Esophagus (tissue), 2 donors: ENCODE measurements around the gene SMAD4. TPM values are rescaled to one million over a fixed set of nuclear protein-coding genes. Genes with fewer than 3 reads are reported as not detected.
A peak's percentile ranks its signal among the peaks of the same experiment; 100 is the strongest.

Source experiments
- H3K27ac ChIP-seq, 2 donors: one replicate each; pipeline ENCODE4 v1.5.1; 2013; ENCODE audit warnings: low read depth in 2 of 2, mild to moderate bottlenecking in 2 of 2, inconsistent platforms in 1 of 2, low read length in 1 of 2, moderate library complexity in 1 of 2
- H3K27me3 ChIP-seq, 2 donors: one replicate each; pipeline ENCODE4 v1.6.1; 2013; ENCODE audit warnings: low read length in 2 of 2, control low read depth in 1 of 2, mild to moderate bottlenecking in 1 of 2; ENCODE audit not compliant: insufficient read depth in 2 of 2, control insufficient read depth in 1 of 2
- H3K36me3 ChIP-seq, 2 donors: one replicate each; pipeline ENCODE4 v1.6.1; 2013; ENCODE audit warnings: low read length in 1 of 2; ENCODE audit not compliant: control insufficient read depth in 2 of 2, insufficient read depth in 2 of 2
- H3K4me1 ChIP-seq, 2 donors: one replicate each; pipeline ENCODE4 v1.6.1; 2013; ENCODE audit warnings: low read length in 1 of 2; ENCODE audit not compliant: control insufficient read depth in 2 of 2, insufficient read depth in 2 of 2
- H3K4me3 ChIP-seq, 2 donors: one replicate each; pipeline ENCODE4 v1.5.1; 2013; ENCODE audit warnings: low read length in 2 of 2, mild to moderate bottlenecking in 2 of 2, low read depth in 1 of 2, moderate library complexity in 1 of 2
- H3K9me3 ChIP-seq, 2 donors: one replicate each; pipeline ENCODE4 v1.6.1; 2013; ENCODE audit warnings: mild to moderate bottlenecking in 2 of 2, low read depth in 1 of 2, low read length in 1 of 2, moderate library complexity in 1 of 2; ENCODE audit not compliant: control insufficient read depth in 2 of 2, insufficient read depth in 1 of 2
- WGBS, 2 donors: extraction: QIAGEN DNeasy Blood & Tissue Kit; methylation state at CpG; one replicate each; pipeline ENCODE4 v1.1.7; 2013; 5-methylcytosine and 5-hydroxymethylcytosine counted together
- polyA plus RNA-seq, 2 donors: library from polyadenylated mRNA; stranded (reverse); fragments of 200-250 nt; gene quantifications; one replicate each; pipeline ENCODE4 v1.2.3, GENCODE V29; 2013
- donor health status: healthy with polysubstance abuse.
- donor health status: Bipolar disorder and iron deficiency.

The SMAD4 gene
- polyA plus RNA-seq, 2 donors, result 6.1 to 16.3 TPM

GRCh38 chr18:51017140-51017879 lies 12.7 kb upstream of the SMAD4 start:
- Histone ChIP-seq H3K4me3 (no peak overlapping the region), H3K9me3 (no peaks in the 10 kb centered on the region), H3K36me3 (peaks cover 0 to 2% of the 10 kb centered on the region in 2 donors), H3K27ac (no peak overlapping the region), H3K4me1 (no peaks in the 10 kb centered on the region), H3K27me3 (no peaks in the 10 kb centered on the region)
- WGBS, 2 donors, result 80 to 83% methylated on average over 8 of the region's 8 CpGs

GRCh38 chr18:51020536-51020935 lies 9.5 kb upstream of the SMAD4 start:
- no peak overlapping the region for H3K4me3 ChIP-seq
- no peaks in the 10 kb centered on the region for H3K27me3 ChIP-seq
- peaks cover 0 to 2% of the 10 kb centered on the region in 2 donors for H3K36me3 ChIP-seq
- H3K4me1 ChIP-seq, result no peaks in the 10 kb centered on the region
- H3K9me3 ChIP-seq, result no peaks in the 10 kb centered on the region
- WGBS, 2 donors, result 83 to 89% methylated on average over 5 of the region's 5 CpGs
- H3K27ac ChIP-seq, result no peak overlapping the region

- Histone ChIP-seq H3K4me3 (no peak overlapping the region), H3K9me3 (no peaks in the 10 kb centered on the region), H3K27me3 (no peaks in the 10 kb centered on the region), H3K27ac (no peak overlapping the region), H3K36me3 (peaks cover under 1 to 2% of the 10 kb centered on the region in 2 donors), H3K4me1 (no peaks in the 10 kb centered on the region)
- 95% methylated on average over 5 of the region's 5 CpGs for WGBS, 2 donors
These were observed 8.6 kb upstream of the SMAD4 start for GRCh38 chr18:51021226-51021965.

GRCh38 chr18:51025512-51025911 lies 4.5 kb upstream of the SMAD4 start:
- WGBS, 2 donors, result 94% methylated on average over 2 of the region's 2 CpGs
- Histone ChIP-seq H3K4me1 (peaks cover 3% of the 10 kb centered on the region in 2 donors), H3K27me3 (no peaks in the 10 kb centered on the region), H3K4me3 (no peak overlapping the region), H3K36me3 (peaks cover 0 to 2% of the 10 kb centered on the region in 2 donors), H3K27ac (no peak overlapping the region), H3K9me3 (no peaks in the 10 kb centered on the region)

- Histone ChIP-seq H3K27me3 (no peaks in the 10 kb centered on the region), H3K27ac (no peak overlapping the region), H3K4me1 (peaks cover 3% of the 10 kb centered on the region in 2 donors), H3K36me3 (peaks cover 0 to 2% of the 10 kb centered on the region in 2 donors), H3K4me3 (no peak overlapping the region), H3K9me3 (no peaks in the 10 kb centered on the region)
- 67 to 85% methylated on average over 4 of the region's 4 CpGs for WGBS, 2 donors
These were observed 1.7 kb upstream of the SMAD4 start for GRCh38 chr18:51028201-51028805.

- Histone ChIP-seq H3K4me1 (peaks cover 3% of the 10 kb centered on the region in 2 donors), H3K36me3 (peaks cover 0 to 2% of the 10 kb centered on the region in 2 donors), H3K4me3 (peak overlapping the region; percentile 95 to 98), H3K27me3 (no peaks in the 10 kb centered on the region), H3K27ac (peak overlapping the region; percentile 99), H3K9me3 (no peaks in the 10 kb centered on the region)
- 11 to 12% methylated on average over 10 of the region's 10 CpGs for WGBS, 2 donors
These were observed 677 bp upstream of the SMAD4 start for GRCh38 chr18:51029378-51029693.

GRCh38 chr18:51030537-51031258 lies 685 bp downstream of the SMAD4 start:
- Histone ChIP-seq H3K4me3 (peak overlapping the region; percentile 95 to 98), H3K27ac (peak overlapping the region; percentile 99), H3K9me3 (no peaks in the 10 kb centered on the region), H3K27me3 (no peaks in the 10 kb centered on the region), H3K4me1 (peaks cover 3% of the 10 kb centered on the region in 2 donors), H3K36me3 (peaks cover 0 to 2% of the 10 kb centered on the region in 2 donors)
- WGBS, 2 donors, result 1% methylated on average over 56 to 66 of the region's 66 CpGs

GRCh38 chr18:51032193-51032592 lies 2.2 kb downstream of the SMAD4 start:
- H3K9me3 ChIP-seq, result no peaks in the 10 kb centered on the region
- peaks cover 3% of the 10 kb centered on the region in 2 donors for H3K4me1 ChIP-seq
- WGBS, 2 donors, result 23% methylated on average over 5 of the region's 5 CpGs
- H3K36me3 ChIP-seq, result no peaks in the 10 kb centered on the region
- no peaks in the 10 kb centered on the region for H3K27me3 ChIP-seq
- H3K27ac ChIP-seq, result no peak overlapping the region
- H3K4me3 ChIP-seq, result peak overlapping the region in 1 of 2 donors; percentile 13

- H3K4me3 ChIP-seq, result no peak overlapping the region
- H3K4me1 ChIP-seq, result peaks cover 0 to 8% of the 10 kb centered on the region in 2 donors
- 36 to 42% methylated on average over 2 of the region's 2 CpGs for WGBS, 2 donors
- H3K27ac ChIP-seq, result no peak overlapping the region
- no peaks in the 10 kb centered on the region for H3K27me3 ChIP-seq
- H3K9me3 ChIP-seq, result no peaks in the 10 kb centered on the region
- no peaks in the 10 kb centered on the region for H3K36me3 ChIP-seq
These were observed 7.2 kb downstream of the SMAD4 start for GRCh38 chr18:51037230-51037629.
